ENCODE measurements around the gene NRP2.

Gene NRP2

DNA sequence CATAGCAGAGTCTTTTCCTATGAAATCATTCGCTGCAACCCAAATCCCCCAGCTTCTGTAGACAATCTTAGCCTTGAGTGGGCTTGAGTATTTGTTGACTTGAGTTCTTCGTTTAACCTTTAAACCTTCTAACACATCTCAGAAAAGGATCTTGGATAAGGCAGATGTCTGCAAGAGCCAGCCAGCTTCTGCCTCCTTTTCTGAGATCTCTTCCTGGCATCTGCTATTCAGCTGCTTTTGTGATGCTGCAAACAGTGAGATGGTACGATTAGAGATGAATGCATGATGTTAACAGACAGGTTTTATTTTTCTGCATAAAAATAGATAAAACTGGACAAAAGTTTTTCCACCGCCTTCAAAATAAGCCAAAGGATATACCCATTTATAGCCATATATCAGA is 37.5 kb downstream of the NRP2 start:
- no peak overlapping the region for H3K4me3 ChIP-seq (replicated peaks; ENCODE audit: low read depth, low read length)
- no peak for DNase-seq (ENCODE audit: extremely low read depth, low read depth)
- TF ChIP-seq, protein P1, sequence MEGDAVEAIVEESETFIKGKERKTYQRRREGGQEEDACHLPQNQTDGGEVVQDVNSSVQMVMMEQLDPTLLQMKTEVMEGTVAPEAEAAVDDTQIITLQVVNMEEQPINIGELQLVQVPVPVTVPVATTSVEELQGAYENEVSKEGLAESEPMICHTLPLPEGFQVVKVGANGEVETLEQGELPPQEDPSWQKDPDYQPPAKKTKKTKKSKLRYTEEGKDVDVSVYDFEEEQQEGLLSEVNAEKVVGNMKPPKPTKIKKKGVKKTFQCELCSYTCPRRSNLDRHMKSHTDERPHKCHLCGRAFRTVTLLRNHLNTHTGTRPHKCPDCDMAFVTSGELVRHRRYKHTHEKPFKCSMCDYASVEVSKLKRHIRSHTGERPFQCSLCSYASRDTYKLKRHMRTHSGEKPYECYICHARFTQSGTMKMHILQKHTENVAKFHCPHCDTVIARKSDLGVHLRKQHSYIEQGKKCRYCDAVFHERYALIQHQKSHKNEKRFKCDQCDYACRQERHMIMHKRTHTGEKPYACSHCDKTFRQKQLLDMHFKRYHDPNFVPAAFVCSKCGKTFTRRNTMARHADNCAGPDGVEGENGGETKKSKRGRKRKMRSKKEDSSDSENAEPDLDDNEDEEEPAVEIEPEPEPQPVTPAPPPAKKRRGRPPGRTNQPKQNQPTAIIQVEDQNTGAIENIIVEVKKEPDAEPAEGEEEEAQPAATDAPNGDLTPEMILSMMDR (IDR thresholded peaks at IDR 0.05; ENCODE audit: low read depth, low read length, missing control alignments) = no peak

DNA sequence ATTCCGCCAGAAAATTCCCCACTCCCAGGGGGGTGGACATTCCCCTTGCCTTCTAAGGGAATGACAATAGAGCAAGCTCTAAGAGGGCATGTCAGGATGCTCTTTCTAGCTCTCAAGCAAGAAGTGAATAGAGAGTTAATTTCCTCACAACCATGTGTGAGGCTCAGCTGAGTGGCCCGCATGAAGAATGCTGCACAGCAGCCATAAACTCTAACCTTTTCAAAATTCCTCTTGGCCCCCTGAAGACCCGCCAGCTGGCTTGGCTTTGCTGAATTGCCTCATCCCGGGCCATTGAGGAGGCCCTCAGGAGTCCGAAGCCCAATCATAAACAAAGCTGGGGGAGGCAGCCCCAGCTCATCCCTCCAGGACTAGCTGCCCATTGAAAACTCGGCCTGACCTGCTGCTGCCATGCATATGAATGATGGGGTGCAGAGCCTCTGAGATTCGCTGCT is 38.2 kb downstream of the NRP2 start:
- no peak for DNase-seq (ENCODE audit: extremely low read depth, low read depth)
- TF ChIP-seq, protein P1 (IDR thresholded peaks at IDR 0.05; ENCODE audit: low read depth, low read length, missing control alignments) = no peak
- no peak overlapping the region for H3K4me3 ChIP-seq (replicated peaks; ENCODE audit: low read depth, low read length)

DNA sequence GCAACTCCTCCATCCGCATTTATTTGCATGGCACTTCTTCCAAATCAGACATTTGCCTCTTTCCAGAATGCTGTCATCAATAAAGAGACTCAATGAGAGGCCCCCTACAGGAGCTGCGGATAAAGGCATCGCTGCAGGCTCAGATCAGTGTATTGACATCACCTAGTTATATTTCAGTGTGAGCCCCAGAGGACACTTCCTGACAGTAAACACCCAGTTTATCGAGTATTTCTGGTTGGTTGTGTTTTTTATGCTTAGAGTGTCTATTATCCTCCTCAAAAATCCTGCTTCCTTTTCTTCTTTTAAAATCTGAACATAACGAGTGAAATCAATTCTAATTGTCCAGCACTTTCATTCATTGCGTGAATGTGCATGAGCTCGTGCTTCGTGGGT is 38.8 kb downstream of the NRP2 start:
- no peak for DNase-seq (ENCODE audit: extremely low read depth, low read depth)
- TF ChIP-seq, protein P1 (IDR thresholded peaks at IDR 0.05; ENCODE audit: low read depth, low read length, missing control alignments) = peak; percentile 54
- H3K4me3 ChIP-seq (replicated peaks; ENCODE audit: low read depth, low read length) = no peak overlapping the region

DNA sequence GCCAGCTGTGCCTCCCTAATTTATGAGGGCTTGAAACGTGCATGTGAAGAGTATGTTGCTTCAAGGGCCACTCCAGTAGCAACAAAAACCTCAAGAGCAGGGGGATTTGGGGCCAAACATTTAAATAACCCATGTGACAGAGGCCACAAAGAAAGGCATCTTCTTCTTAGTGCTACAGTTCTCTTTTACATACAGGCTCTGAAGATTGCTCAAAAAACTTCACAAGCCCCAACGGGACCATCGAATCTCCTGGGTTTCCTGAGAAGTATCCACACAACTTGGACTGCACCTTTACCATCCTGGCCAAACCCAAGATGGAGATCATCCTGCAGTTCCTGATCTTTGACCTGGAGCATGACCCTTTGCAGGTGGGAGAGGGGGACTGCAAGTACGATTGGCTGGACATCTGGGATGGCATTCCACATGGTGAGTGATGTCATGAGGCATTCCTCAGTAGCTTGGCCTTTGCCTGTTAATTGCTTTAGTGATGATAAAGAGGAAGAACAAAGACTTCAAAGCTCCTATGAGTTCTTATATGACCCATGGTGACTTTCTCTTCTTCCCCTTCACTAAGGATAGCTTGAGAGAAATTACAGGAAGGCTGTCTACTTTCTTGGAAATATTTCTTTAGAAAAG is 40.1 kb downstream of the NRP2 start:
- DNase-seq (ENCODE audit: extremely low read depth, low read depth) = no peak
- TF ChIP-seq, protein P1 (IDR thresholded peaks at IDR 0.05; ENCODE audit: low read depth, low read length, missing control alignments) = no peak
- H3K4me3 ChIP-seq (replicated peaks; ENCODE audit: low read depth, low read length) = no peak overlapping the region

DNA sequence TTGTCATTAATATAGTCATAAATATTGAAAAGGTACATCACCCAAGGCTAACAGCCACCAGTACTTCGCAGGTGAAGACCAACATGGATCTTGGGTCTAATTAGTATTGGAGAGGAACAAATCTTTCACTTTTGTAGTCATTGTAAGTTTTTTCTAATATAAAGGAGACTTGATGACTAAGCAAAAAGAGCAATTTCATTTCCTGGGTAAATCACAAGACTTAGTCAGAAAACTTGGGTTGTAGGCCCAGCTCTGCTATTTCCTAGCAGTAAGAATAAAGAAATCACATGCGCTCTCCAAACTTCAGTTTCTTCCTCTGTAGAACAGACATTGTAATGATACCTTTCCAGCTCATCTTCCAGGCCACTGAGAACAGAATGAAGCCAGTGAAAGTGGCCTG is 40.9 kb downstream of the NRP2 start:
- H3K4me3 ChIP-seq (replicated peaks; ENCODE audit: low read depth, low read length) = no peak overlapping the region
- TF ChIP-seq, protein P1 (IDR thresholded peaks at IDR 0.05; ENCODE audit: low read depth, low read length, missing control alignments) = no peak
- no peak for DNase-seq (ENCODE audit: extremely low read depth, low read depth)

DNA sequence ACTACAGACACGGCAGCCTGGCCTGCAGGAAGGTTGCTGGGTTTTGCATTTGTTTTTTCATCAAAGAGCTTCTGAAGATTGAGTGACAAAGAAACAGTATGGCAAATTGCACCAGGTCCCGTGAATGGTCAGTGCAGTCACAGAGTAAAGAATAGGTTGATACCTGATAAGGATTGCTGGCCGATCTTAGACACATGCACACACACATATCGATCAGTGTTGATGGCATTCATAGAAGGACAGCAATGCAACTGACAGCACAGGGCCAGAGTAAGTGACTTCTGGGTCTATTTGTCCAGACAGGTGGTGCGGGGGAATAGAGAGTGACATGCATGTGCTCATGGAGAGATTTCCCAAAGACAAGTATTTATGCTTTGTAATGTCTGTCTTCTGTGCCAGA is 42.8 kb downstream of the NRP2 start:
- DNase-seq (ENCODE audit: extremely low read depth, low read depth) = no peak
- TF ChIP-seq, protein P1 (IDR thresholded peaks at IDR 0.05; ENCODE audit: low read depth, low read length, missing control alignments) = no peak
- H3K4me3 ChIP-seq (replicated peaks; ENCODE audit: low read depth, low read length) = no peak overlapping the region

DNA sequence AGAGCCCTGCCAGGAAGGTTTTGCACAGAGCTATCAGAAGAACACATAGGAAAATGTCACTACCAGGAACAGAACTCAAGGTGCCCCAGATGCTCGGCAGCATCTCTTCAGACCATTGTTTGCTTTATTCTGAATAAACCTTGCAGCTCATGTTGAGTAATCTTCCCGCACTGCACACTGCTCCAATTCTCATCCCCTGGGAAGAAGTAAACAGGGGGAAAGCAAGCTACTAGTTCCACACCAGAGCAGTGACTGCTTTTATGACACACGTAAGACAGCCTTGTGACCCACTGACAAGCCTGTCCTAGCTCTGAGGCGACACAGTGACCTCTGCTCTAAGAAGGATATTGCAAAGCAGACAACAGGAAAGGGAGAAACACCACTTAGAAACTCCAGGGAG is 44.2 kb downstream of the NRP2 start:
- TF ChIP-seq, protein P1 (IDR thresholded peaks at IDR 0.05; ENCODE audit: low read depth, low read length, missing control alignments) = no peak
- no peak for DNase-seq (ENCODE audit: extremely low read depth, low read depth)
- no peak overlapping the region for H3K4me3 ChIP-seq (replicated peaks; ENCODE audit: low read depth, low read length)
